ENCODE data around the gene OLIG2. TPM values are rescaled to one million over a fixed set of nuclear protein-coding genes. Genes with fewer than 3 reads are reported as not detected.

Gene OLIG2
- total and polyA plus RNA-seq, 2 of the 4 experiments (the other 2 are of a cell fraction), result not detected

GRCh38 chr21:33076600-33077329 lies 51.0 kb downstream of the OLIG2 start:
- no TSS peak for BruUV-seq (replicated peaks)
- Histone ChIP-seq H2BK120ac (ENCODE audit: low read depth, low read length) (no peak overlapping the region), H3K14ac (replicated peaks; ENCODE audit: low read depth, low read length) (no peak overlapping the region), H3K36me3 (ENCODE audit: control insufficient read depth, insufficient read depth, low read length) (no peaks in the 10 kb centered on the region), H3K56ac (ENCODE audit: extremely low read depth, insufficient read depth, low read length) (no peak overlapping the region), H2BK15ac (ENCODE audit: low read depth, low read length) (no peak overlapping the region), H3K79me1 (ENCODE audit: low read depth in 1 of 2, low read length in 2 of 2) (no peaks in the 10 kb centered on the region), H3K18ac (ENCODE audit: low read depth, low read length) (no peak overlapping the region), H3K9ac (ENCODE audit: low read depth, low read length) (no peak overlapping the region), H2BK20ac (ENCODE audit: low read depth, low read length) (no peak overlapping the region), H3K4me1 (ENCODE audit: control insufficient read depth, insufficient read depth, low read length) (peaks cover 3% of the 10 kb centered on the region), H3K27ac (ENCODE audit: insufficient read depth, low read length) (no peak overlapping the region), H3K4me2 (ENCODE audit: low read depth, low read length) (no peak overlapping the region), H2AK9ac (replicated peaks; ENCODE audit: low read depth, low read length, poor library complexity) (no peak overlapping the region), H2AK5ac (ENCODE audit: low read depth, low read length) (no peak overlapping the region), H4K20me1 (ENCODE audit: insufficient read depth, low read length) (no peaks in the 10 kb centered on the region; the same call in 1 of the 2 replicates), H3K23ac (ENCODE audit: low read depth, low read length) (no peak overlapping the region), H4K5ac (ENCODE audit: low read depth, low read length) (no peak overlapping the region), H2BK5ac (ENCODE audit: low read depth, low read length, poor library complexity, severe bottlenecking) (no peak overlapping the region), H4K8ac (ENCODE audit: low read depth in 2 of 2, low read length in 2 of 2) (no peak overlapping the region), H3K27me3 (ENCODE audit: control insufficient read depth, insufficient read depth, low read length) (peaks cover 64% of the 10 kb centered on the region), H3K4me3 (ENCODE audit: insufficient read depth, low read depth, low read length) (no peak overlapping the region), H3K9me3 (ENCODE audit: control insufficient read depth, insufficient read depth, low read length) (no peaks in the 10 kb centered on the region), H3K9me1 (ENCODE audit: insufficient read depth, low read length) (no peaks in the 10 kb centered on the region), H2AFZ (replicated peaks; ENCODE audit: low read length, poor library complexity) (no peak overlapping the region), H4K91ac (ENCODE audit: insufficient read depth, low read depth, low read length) (no peak overlapping the region), H3K4ac (ENCODE audit: low read depth, low read length) (no peak overlapping the region)
- ATAC-seq (ENCODE audit: low read depth), result no peak
- intact Hi-C loops (cut with micrococcal nuclease), result no loop called here
- in situ Hi-C loops (cut with MboI; ENCODE audit: low sequenced_read_pairs), result no loop called here
- dilution Hi-C loops (cut with HindIII; ENCODE audit: low sequenced_read_pairs, unreplicated experiment), result no loop called here
- no CpG with 5 or more reads among the region's 11 CpGs for WGBS, 2 experiments (ENCODE audit: extremely low coverage in 2 of 2, insufficient read length in 1 of 2)
- POLR2A ChIA-PET (ENCODE audit: unreplicated experiment), result interaction anchor here (0.6 kb wide), 1 partner anchor 297 kb away, joined by 3 read pairs; no protein-coding TSS in a partner anchor
- DNase-seq, result no peak
- TF ChIP-seq FOS (IDR thresholded peaks at IDR 0.05; ENCODE audit: low read depth, low read length) (no peak), ELK1 (IDR thresholded peaks at IDR 0.05; ENCODE audit: borderline replicate concordance, low read depth, low read length) (no peak), CEBPB (IDR thresholded peaks at IDR 0.05; ENCODE audit: low read depth, low read length) (no peak)
- CTCF ChIA-PET, result no interaction called here

Other genes starting within 250 kb of the OLIG2 start
- not detected in 2 replicates for gene OLIG1, start 44.2 kb downstream of the OLIG2 start, total RNA-seq (2012; rRNA removed)
- not detected in 2 replicates for gene OLIG1, start 44.2 kb downstream of the OLIG2 start, polyA plus RNA-seq (2012; rRNA removed)
- 6.3 and 7.2 TPM in 2 replicates for gene IFNAR2, start 204.0 kb downstream of the OLIG2 start, total RNA-seq (2012; rRNA removed)
- 10.9 and 13.9 TPM in 2 replicates for gene IFNAR2, start 204.0 kb downstream of the OLIG2 start, polyA plus RNA-seq (2012; rRNA removed)
- 40.8 and 45.2 TPM in 2 replicates for gene IL10RB, start 240.4 kb downstream of the OLIG2 start, total RNA-seq (2012; rRNA removed)
- 19.0 and 20.1 TPM in 2 replicates for gene IL10RB, start 240.4 kb downstream of the OLIG2 start, polyA plus RNA-seq (2012; rRNA removed)